NCI-H1092 (cell line): Measurements from ENCODE around the gene COL15A1.

Experiments
- DNase-seq: peaks from one replicate; lab custom pipeline; 2025; lab: John Stamatoyannopoulos, UW

COL15A1 gene

DNA sequence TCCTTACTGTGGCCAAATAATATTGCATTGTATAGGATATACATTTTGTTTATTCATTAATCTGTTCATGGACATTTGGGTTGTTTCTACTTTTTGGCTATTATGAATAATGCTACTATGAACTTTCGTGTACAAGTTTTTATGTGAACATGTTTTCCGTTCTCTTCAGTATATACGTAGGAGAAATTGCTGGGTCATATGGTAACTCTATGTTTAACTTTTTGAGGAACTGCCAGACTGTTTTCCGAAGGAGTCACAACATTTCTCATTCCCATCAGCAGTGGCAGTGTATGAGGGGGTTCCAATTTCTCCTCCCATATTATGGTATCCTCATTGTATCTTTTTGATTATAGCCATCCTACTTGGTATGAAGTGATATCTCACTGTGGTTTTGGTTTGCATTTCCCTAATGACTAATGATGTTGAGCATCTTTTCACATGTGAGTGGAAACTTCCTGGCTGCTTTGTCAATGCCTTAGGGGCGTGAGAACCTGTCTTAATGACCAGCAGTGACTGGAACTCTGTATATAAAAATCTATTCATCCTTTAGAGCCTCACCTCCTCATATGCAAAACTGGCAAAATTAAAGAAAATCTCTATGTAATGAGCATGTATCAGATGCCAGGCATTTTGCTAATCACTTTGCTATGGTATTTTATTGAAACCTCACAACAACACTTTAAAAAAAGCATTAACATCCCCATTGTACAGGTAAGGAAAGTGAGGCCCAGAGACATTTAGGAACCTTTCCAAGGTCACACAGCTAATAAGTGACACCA, 113.4 kb downstream of the COL15A1 start:
- no peak for DNase-seq

DNA sequence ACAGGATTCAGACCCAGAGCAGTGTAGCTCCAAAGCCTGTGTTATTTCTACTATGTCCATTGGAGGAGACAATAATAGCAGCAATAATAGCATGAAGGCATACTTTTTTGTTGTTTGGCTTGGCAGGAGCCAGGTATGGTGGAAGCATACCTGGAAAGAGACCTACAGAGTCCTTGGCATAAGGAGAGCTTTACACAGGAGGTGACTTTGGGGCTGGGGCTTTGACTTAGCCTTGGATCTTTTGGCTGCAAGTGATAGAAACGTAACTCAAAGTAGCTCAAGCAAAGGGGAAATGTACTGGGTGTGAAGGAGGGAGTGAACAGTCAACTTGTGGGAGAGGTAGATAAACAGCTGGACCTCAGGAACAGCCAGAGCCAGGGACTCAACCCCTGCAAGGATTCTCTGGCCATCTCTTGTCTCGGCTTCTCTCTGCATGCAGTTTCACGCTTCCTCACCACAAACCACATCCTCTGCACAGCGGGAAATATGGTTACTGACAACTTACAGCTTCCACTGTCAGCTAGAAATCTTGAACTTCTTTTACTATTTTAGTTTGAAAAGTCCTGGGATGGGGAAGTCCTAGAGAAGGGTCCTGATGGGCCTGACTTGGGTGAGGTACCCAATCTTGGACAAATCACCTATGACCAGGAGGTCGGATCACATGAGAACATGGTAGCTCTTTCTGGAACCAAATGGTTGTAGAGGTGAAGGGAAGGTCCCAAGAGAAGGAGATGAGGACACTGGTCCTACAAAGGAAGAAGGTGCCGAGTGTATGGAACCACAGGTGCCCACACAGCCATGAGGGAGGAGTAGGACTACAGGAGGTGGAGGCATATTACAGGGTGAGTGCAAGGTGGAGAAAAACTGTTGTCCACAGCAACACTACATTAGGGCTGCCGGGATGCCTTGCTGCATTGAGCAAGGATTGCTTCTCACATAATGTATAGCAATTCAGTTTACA, 114.2 kb downstream of the COL15A1 start:
- no peak for DNase-seq

DNA sequence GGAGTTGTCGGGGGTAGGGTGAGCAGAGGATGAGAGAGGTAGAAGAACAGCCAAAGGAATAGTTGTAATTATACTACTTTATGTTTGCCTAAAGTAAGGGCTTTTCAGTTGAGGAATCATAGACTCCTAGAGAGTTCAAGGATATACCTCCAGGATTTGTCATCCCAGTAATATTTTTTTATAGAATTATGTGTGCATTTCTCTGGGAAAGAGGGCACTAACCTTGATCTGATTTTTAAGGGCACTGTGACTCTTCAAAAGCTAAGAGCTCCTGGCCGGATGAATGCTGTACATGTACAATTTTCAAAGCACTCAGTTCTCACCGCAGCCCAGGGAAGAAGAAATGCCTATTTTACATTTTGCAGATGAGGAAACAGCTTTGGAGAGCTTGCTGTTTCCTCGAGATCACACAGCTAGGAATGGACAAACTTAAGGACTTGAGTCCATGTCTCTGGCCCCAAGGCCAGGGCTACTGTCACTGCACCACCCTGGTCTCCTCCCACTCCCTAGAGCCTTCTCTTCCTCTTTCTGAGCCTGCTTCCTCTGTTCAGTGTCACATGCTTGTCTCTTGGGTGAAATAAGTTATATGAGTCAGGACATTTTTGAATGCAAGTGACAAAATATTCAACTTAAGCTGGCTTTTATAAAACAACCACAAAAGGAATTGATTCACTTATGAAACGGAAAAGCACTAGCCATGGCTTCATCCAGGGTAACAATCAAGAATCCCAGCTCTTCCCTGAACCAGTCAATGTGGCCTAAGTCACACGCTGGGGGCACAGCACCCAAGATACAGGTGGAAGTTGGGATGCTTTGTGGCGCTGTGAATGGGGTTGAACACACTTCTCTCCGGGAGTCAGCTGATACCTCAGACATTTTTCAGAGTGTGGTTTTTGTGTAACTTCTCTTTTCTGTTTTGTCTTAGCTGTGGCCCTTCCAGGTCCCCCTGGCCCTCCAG, 115.5 kb downstream of the COL15A1 start:
- DNase-seq = no peak

DNA sequence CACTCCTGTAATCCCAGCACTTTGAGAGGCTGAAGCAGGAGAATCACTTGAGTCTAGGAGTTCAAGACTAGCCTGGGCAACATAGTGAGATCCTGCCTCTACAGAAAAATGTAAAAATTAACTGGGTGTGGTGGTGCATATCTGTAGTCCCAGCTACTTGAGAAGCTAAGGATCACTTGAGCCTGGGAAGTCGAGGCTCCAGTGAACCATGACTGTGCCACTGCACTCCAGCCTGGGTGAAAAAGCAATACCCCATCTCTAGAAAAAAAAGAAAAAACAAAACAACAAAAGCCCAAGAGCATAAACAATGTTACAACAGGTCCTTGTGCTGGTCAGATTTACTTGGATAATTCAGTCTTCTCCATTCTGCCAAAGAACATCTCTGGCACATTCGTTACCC, 116.9 kb downstream of the COL15A1 start:
- DNase-seq = no peak

DNA sequence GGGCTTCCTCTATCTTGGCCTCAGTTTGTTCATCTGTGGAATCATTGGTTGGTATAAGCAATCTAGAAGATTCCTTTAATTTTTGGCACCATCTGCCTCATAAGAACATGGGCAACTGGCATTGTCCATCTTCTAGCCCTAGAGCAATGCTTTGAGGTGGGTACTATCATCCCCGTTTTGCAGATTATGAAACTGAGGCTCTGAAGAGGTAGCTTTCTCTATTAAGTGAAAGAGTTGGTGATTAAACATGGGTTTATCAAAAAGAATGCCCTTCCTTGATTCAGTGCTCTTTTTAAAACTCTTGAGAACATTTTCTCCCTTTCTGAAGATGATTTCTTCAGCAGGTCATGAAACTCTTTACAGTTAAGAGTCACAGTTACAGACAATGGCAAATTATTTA, 118.8 kb downstream of the COL15A1 start:
- DNase-seq = no peak

DNA sequence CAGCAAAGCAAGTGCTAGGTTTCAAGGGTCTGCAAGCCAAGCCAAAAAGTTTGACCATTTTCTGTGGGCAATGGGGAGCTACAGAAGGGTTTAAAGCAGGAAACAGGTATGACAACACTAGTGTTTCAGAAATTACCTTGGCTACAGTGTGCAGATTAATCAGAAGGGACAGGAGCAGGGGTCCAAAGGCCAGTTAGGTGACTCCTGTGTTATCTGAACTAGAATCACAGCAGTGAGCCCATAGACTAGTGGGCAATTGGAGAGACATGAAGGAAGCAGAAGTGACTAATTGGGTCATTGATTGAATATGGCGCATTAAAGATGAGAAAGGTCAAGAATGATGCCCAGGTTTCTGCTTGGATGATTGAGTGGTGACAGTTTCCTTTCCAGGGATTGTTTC, 119.8 kb downstream of the COL15A1 start:
- DNase-seq = no peak

DNA sequence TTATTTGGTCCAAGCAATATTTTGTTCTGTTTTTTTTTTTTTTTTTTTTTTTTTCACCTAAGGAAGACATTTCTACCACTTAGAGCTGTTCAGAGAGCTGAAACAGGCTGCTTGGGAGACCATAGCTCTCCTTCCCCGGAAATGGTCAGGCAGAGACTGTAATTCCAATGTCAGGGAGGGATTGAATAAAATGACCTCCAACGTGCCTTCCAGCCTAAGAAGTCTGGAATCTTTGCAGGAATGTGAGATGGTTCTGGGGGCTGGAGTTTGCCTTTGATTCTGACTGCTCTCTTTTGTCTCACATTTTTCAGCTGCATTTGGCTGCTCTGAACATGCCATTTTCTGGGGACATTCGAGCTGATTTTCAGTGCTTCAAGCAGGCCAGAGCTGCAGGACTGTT, 122.9 kb downstream of the COL15A1 start:
- DNase-seq = no peak

DNA sequence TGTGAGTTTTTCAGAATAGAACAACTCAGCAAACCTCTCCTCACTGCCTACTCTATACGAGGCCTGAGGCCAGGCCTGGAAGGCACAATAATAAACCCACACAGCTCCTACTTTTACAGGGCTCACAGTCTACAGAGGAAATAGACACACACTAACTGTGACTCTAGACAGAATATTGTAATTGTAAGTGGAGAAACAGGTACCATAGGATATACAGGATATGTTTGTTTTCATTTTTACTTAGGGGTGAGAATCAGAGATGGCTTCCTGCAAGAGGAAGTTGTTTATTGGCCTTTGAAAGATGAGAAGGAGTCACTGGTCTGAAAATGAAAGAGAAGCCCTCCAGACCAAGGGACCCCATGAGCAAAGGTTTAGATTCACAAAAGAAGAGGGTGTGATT, 125.4 kb downstream of the COL15A1 start:
- DNase-seq = no peak

DNA sequence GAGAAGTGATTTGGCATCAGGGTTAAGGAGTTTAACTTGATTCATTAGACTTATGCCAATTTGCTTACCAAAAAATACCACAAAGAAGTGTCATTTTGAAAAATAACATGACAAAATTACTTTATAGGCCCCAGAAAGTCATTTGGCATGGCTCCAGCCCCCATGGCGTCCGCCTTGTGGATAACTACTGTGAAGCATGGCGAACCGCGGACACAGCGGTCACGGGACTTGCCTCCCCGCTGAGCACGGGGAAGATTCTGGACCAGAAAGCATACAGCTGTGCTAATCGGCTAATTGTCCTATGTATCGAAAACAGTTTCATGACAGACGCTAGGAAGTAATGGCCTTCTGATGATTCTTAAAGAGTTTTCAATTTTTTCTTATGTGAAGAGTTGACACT, 125.8 kb downstream of the COL15A1 start:
- no peak for DNase-seq

DNA sequence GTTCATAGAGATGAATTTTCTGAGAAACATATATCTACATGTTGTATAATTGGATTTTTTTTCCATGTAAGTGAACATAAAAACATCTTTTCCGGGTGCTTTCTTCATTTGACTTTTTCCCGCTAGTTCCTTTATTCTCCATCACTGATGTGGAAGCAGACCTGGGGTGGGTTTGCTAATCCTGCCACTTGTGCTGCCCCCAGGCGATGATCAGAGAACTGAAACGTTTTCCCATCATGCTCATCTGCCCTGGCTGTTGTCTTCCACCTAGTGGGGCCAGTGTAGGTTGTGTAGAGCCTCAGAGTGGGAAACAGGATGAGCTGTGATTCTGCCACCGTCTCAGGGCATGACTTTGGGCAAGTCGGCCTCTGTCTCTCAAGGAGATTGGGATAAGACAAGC, 127.0 kb downstream of the COL15A1 start:
- no peak for DNase-seq

DNA sequence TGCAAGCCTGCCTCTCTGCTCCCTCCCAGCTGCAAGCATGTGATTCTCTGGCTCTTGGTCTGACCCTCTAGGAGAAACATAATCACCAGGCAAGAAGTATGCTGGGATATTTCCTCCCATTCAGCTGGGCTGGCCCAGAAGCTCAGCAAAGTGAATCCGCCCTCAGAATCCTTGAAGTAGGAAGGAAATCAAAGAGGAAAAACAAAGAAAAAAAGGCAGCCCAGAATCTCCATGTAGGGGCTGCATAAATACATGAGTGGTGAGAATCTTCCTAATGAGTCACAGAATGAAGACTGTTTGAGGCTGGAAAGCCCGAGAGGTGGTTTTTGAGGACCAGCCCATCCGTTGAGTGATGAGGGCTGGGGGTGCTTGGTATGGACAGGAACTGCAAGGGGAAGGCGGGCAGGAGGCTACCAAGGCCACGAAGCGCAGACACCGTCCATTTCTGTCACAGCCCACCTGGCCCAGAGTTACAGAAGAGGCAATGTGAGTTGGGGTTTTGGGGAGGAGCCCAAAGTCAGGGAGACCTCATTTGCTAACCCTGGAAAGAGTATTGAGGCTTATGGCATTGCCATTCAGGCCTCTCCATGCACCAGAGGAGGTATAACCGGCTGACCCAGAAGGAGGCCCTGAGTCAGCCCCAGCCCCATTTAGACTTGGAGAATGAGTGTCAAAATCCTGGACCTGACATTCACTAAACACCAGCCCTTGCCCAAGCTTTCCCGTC, 127.8 kb downstream of the COL15A1 start:
- DNase-seq = no peak

DNA sequence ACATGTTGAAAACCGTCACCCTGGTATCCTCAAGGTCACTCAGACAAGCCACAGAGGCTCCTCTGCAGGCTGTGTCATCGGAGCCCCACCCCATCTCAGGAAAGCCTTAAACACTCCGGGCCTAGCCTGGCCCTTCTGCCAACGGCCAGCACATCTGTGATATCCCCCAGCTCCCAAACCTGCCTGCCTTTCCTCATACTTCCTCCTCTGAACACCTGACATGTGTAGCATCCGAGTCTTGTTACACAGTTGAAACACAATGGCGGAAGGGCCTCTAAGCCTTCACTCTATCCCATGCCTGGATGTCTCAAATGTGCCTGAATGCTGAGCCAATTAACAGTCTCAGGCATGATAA, 128.3 kb downstream of the COL15A1 start:
- no peak for DNase-seq

DNA sequence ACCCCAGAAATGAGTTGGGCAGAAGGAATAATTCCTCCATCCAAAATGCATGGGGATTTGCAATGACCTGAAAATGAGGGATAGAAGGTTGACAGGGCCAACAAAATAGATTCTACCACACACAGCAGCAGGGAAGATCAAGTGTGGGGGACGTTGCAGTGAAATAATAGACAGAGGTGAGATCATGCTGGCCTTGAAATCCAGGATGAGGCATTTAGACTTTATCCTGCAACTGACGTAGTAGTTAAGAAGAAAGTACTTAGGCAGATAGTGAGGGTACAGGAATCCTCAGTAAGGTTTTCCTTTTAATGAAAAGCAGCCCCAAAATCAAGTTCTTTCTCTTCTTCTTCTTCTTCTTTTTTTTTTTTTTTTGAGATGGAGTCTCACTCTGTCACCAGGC, 129.6 kb downstream of the COL15A1 start:
- no peak for DNase-seq

DNA sequence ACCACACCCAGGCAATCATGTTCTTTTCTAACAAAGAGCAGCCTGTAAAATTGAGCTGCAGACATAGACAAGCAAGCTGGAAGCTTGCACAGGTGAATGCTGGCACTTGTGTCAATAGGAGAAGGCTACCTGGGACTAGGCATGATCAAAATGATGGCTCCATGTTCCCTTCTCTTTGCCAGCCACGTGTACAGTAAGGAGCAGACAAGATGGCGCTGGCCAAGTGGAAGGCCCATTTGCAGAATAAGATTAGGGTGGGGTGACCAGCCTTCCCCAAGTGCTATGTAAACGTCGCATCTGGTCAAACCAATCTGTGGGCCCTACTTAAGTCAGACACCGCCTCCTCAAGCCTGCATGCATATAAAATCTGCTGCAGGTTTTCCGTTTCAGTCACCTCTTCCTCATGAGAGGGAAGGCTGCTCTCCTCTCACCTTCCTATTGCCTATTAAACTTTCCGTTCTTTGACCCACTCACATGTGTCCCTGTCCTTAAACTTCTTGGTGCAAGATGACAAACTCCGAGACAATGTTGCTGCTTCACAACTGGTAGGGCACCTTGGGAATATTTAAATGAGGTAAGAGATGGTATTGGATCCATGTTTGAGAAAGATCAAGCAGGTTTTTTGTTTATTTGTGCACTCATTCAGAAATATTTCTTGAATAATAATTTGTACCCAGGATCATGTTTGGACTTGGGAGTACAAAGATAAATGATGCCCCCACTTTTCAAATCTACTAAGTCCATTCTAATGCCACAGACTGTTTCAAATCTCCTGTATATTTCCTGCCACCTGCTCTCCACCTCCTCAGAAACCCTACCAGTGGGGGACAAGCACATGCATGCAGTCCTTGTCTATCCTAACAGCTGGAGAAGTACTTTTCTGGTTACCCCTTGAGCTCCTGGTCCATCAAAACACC, 130.5 kb downstream of the COL15A1 start:
- DNase-seq = no peak

DNA sequence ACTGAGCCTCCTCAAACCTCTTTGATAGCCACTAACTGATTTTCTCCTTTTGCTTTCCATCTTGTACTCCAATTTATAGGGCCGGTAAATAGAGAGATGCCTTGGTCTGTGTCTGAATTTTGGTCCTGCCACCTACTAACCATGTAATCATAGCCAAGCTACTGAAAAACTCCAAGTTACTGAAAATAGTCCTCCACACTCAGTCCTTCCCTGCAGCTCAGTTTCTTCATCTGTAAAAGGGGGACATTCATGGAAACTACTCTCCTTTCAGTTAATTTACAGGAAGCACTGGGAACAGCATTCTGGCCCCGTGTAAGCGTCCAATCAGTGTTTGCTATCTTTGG, 131.2 kb downstream of the COL15A1 start:
- no peak for DNase-seq

DNA sequence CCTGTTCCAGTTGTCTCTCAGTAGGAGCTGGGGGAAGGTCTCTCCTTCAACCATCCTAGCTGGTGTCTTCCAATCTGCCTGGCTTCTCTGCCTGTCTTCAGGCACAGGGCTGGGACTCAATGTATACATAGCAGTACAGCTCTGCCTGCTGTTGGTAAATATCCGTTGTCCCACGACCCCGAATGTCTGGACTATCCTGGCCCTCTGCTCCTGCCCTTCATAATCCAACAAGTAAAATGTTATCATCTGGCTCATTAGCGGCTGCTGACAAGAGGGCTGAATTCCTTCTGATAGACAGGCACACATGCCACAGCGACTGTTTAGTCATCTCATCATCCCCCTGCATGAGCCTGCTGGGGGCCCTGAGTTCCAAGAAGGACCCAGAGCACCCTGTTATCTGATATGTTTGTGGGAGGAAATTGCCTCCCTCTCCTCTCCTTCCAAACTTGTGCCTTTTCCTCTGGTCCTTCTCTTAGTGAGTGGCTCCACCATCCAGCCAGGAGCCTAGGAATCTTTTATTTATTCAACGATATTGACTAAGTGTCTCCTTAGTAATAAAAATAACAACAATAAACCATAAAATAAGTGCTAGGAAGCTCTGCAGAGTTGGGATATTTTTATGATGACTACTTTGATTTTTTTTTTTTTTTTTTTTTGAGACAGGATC, 131.7 kb downstream of the COL15A1 start:
- DNase-seq = no peak

DNA sequence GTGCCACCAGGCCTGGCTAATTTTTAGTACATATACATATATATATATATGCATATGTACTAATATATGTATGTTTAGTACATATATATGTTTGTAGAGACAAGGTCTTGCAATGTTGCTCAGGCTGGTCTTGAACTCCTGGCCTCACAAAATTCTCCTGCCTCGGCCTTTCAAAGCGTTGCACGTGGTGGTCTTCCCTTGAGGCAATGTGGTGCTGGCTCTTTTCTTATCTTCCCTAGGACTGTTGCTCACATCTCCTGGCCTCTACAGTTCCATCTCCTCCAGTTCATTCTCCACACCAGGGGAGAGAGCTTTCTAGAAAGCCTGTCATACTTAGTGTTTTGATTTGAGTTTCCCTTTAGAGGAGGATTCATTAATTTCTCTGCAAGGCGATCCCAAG, 132.3 kb downstream of the COL15A1 start:
- DNase-seq = no peak

DNA sequence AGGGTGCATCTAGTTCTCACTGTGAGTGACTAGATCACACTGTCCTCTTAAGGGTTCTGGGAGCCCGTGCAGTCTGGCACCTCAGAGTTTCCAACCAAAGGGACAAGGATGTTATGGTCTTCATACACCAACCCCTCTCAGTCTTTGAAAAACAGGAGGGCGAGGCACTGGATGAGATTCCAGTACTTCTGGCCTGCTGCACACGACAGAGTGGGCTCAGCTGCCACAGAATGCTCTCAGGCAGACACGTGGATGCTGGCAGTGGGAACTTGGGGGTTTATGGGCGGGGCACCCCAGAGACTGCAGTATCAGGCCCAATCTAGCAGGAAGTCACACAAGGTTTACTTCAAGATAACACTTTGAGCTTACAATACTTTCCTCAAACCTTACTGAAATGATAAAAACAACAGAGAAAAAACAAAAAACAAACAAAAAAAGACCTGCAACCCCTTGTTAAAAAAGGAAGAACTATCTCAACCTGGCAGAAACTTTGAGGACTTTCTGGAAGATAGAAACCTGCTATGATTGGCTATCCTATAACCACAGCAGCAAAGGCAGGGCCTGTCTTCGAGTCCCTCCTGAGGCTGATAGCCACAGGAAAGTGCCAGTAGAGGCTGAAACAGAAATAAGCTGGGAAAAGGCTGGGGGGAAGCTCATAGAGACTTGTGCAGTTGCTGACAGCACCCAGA, 132.9 kb downstream of the COL15A1 start:
- DNase-seq = no peak

DNA sequence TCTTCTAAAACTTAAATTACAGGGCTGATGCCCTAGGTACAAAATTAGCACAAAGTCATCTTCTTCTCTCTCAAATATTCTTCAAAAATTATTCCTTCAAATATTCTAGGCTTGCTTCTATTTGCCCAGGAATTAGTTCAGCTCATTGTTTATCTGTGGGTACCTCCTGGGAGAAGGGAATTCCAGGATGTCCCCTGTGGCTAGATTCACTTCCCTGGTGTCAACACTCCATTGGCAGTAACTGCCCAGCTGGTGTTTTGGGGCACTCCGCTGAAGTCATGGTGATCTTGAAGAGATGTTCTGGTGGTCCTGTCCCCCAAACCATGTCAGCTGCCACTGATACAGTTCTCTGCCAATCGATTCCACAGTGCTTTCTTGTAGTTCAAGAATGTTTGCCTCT, 135.0 kb downstream of the COL15A1 start:
- DNase-seq = no peak
